GM20000 (cell line): ENCODE data around the gene FKBP2.
A peak's percentile ranks its signal among the peaks of the same experiment; 100 is the strongest.

Experiments used
- DNase-seq: peaks from one replicate; pipeline ENCODE4 v3.0.0; 2012; ENCODE audit warnings: low spot score
- CTCF ChIP-seq: IDR thresholded peaks from 2 replicates; pipeline ENCODE4 v1.5.1; 2012; ENCODE audit warnings: mild to moderate bottlenecking, control low read depth; ENCODE audit errors: extremely low read depth, missing control alignments

The FKBP2 gene

GRCh38 chr11:64258946-64259532 is 18.1 kb downstream of the FKBP2 start:
- TF ChIP-seq CTCF = no peak

GRCh38 chr11:64259533-64260067 is 18.7 kb downstream of the FKBP2 start:
- no peak for TF ChIP-seq CTCF
- peak; percentile 66 for DNase-seq

More at GRCh38 chr11:64258946-64259532, 18.1 kb downstream of the FKBP2 start:
- no peak for DNase-seq

- peak; percentile 66 for DNase-seq
- no peak for TF ChIP-seq CTCF
These were observed 19.3 kb downstream of the FKBP2 start for GRCh38 chr11:64260147-64260708.

- DNase-seq = no peak
- TF ChIP-seq CTCF = no peak
These were observed 20.7 kb downstream of the FKBP2 start for GRCh38 chr11:64261556-64262080.

DNA sequence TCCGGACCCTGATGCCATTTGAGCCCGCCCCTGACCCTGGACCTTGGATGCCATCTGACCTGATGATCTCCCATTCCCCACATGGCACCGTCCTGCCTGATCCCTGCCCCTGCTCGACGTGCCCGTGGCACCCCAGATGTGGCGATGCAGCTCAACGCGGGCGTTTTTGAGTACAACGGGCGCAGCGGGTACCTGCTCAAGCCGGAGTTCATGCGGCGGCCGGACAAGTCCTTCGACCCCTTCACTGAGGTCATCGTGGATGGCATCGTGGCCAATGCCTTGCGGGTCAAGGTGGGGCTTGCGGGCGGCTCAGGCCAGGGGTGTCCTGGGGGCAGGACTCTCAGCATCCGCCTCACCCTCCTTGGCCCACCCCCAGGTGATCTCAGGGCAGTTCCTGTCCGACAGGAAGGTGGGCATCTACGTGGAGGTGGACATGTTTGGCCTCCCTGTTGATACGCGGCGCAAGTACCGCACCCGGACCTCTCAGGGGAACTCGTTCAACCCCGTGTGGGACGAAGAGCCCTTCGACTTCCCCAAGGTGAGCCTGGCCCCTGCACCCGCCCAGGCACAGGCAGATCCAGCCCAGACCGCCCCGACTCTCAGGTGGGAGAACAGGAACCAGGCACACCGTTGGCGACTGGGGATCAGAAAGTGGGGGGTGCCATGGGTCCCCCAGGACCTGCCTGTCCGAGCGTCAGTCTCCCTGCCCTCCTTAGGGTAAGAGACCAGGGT is 21.5 kb downstream of the FKBP2 start:
- DNase-seq = no peak
- TF ChIP-seq CTCF = no peak

DNA sequence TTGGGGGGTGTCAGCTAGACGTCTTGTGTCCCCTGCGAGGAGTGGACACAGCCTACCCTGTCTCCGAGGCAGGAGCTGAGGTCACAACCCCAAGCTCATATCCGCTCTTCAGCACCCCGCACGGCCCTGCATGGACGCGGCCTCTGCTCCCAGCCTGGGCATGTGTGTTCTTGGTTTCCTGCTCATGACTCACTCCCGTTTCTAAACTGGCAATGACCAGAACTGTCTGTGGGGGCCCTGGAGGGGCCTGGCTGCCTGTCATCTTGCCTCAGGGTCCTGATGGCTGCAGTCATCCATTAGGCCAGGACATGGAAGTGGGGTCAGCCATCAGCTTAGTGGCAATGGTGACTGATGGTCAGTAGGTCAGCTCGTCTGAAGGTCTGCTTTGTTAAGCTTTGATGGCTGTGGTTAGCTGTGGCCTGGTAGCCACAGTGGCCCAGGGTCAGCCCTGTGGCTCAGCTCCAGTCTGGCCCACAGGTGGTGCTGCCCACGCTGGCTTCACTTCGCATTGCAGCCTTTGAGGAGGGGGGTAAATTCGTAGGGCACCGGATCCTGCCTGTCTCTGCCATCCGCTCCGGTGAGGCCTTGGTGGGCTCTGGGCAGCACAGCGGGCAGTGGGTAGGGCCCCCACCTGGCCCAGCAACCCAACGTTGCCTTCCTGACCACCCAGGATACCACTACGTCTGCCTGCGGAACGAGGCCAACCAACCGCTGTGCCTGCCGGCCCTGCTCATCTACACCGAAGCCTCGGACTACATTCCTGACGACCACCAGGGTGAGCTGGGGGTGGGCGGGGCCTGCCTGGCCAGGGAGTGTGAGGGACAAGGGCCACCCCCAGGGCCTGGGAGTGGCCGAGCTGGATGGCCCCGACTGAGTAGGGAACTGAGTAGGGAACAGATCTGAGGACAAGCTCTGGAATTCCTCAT is 22.4 kb downstream of the FKBP2 start:
- no peak for TF ChIP-seq CTCF
- no peak for DNase-seq
